Gastrocnemius medialis (tissue), 4 donors: Measurements from ENCODE around the gene TSPAN15. TPM values are rescaled to one million over a fixed set of nuclear protein-coding genes. Genes with fewer than 3 reads are reported as not detected.
"Not testable (repeated sequence)": the region's sequence is repeated elsewhere in the genome, so short reads cannot be mapped to it uniquely, and the experiment has no call there.

Source experiments
- ATAC-seq, 2 donors: fragments of 150-250 bp; one replicate each; pipeline ENCODE4 v1.9.1; 2016
- DNase-seq, 2 donors: peaks; one replicate each; pipeline ENCODE4 v3.0.0-alpha.2; 2019
- H3K27ac ChIP-seq, 4 donors: fragments of 200-600 bp; sonication (generic); 1 replicate in 1 of 4; 2 replicates in 3 of 4; pipeline ENCODE4 v1.5.1; 2016 to 2018; ENCODE audit warnings: mild to moderate bottlenecking in 2 of 4, moderate library complexity in 1 of 4
- H3K27me3 ChIP-seq, 3 donors: fragments of 200-600 bp; sonication (generic) in 2 of 3; 1 replicate in 1 of 3; 2 replicates in 2 of 3; pipeline versions ENCODE4 v1.5.1 to v1.6.0; 2016 to 2019; ENCODE audit warnings: mild to moderate bottlenecking in 1 of 3, moderate library complexity in 1 of 3
- H3K36me3 ChIP-seq, 2 donors: fragments of 200-600 bp; sonication (generic) in 1 of 2; one replicate each; pipeline ENCODE4 v1.5.1; 2017 to 2018
- H3K4me1 ChIP-seq, 2 donors: fragments of 200-600 bp; sonication (generic) in 1 of 2; one replicate each; pipeline ENCODE4 v1.5.1; 2016 to 2017; ENCODE audit warnings: mild to moderate bottlenecking in 2 of 2
- H3K4me3 ChIP-seq, 4 donors: fragments of 200-600 bp; sonication (generic) in 3 of 4; 1 replicate in 1 of 4; 2 replicates in 3 of 4; pipeline ENCODE4 v1.5.1; 2016 to 2019; ENCODE audit warnings: mild to moderate bottlenecking in 2 of 4
- H3K9me3 ChIP-seq, 3 donors: fragments of 200-600 bp; sonication (generic) in 2 of 3; 1 replicate in 1 of 3; 2 replicates in 2 of 3; pipeline ENCODE4 v1.5.1; 2016 to 2019
- CTCF ChIP-seq, 5 experiments: fragments of 450-650 bp in 3 of 5; fragments of 200-600 bp in 2 of 5; sonication (generic) in 2 of 5; IDR thresholded peaks in 4 of 5; conservative IDR thresholded peaks in 1 of 5; 1 replicate in 4 of 5; 2 replicates in 1 of 5; pipeline ENCODE4 v1.5.1; 2016 to 2019; ENCODE audit warnings: antibody characterized with exemption in 5 of 5, mild to moderate bottlenecking in 3 of 5, moderate library complexity in 3 of 5
- POLR2A ChIP-seq, 2 donors: fragments of 450-650 bp; IDR thresholded peaks; one replicate each; pipeline ENCODE4 v1.6.1; 2017; ENCODE audit warnings: antibody characterized with exemption in 2 of 2, mild to moderate bottlenecking in 2 of 2, moderate library complexity in 2 of 2
- in situ Hi-C, 4 donors: fragments of 200-750 bp; cut with MboI; loops; one replicate each; pipeline versions ENCODE4 v1.15.0 to v1.8.0; 2017; ENCODE audit warnings: low sequenced_read_pairs in 4 of 4
- intact Hi-C: fragments of 100-400 bp; cut with DNase I; formaldehyde crosslinking; loops from one replicate; pipeline ENCODE4 v1.15.1; 2023; ENCODE audit warnings: low total_unique reads
- total RNA-seq, 4 donors: library from RNA; depleted of rRNA; stranded (reverse); fragments of >200 nt; gene quantifications; one replicate each; pipeline versions ENCODE4 v1.1.0 to v1.2.3, GENCODE V29; 2016

Gene TSPAN15
- total RNA-seq, 4 donors from 2014 or later = 7.9 to 21.0 (median 11.8) TPM

- no peaks in the 10 kb centered on the region for H3K9me3 ChIP-seq
- no peaks in the 10 kb centered on the region for H3K27me3 ChIP-seq
- in situ Hi-C loops = no loop called here
- H3K4me1 ChIP-seq = no peaks in the 10 kb centered on the region
- TF ChIP-seq POLR2A (IDR thresholded peaks at IDR 0.05) = no peak
- no peak for TF ChIP-seq CTCF (IDR thresholded peaks at IDR 0.05 in 4 of 5, conservative IDR thresholded peaks at IDR 0.05 in 1 of 5)
- no peak for DNase-seq
- H3K4me3 ChIP-seq = no peak overlapping the region
- intact Hi-C loops = no loop called here
- H3K36me3 ChIP-seq = no peaks in the 10 kb centered on the region
- no peak for ATAC-seq
- no peak overlapping the region for H3K27ac ChIP-seq
These were observed 76.7 kb downstream of the TSPAN15 start for GRCh38 chr10:69527961-69528360.

GRCh38 chr10:69533658-69534057 lies 82.4 kb downstream of the TSPAN15 start:
- ATAC-seq (no peak), DNase-seq (no peak)
- Histone ChIP-seq H3K27ac (no peak overlapping the region), H3K36me3 (no peaks in the 10 kb centered on the region), H3K4me3 (no peak overlapping the region), H3K27me3 (no peaks in the 10 kb centered on the region), H3K4me1 (no peaks in the 10 kb centered on the region), H3K9me3 (no peaks in the 10 kb centered on the region)
- in situ Hi-C loops = no loop called here
- TF ChIP-seq POLR2A (IDR thresholded peaks at IDR 0.05) = no peak
- no peak for TF ChIP-seq CTCF (IDR thresholded peaks at IDR 0.05 in 4 of 5, conservative IDR thresholded peaks at IDR 0.05 in 1 of 5)
- intact Hi-C loops = no loop called here

GRCh38 chr10:69536521-69536920 lies 85.3 kb downstream of the TSPAN15 start:
- H3K9me3 ChIP-seq, intact Hi-C loops, H3K4me1 ChIP-seq, H3K36me3 ChIP-seq, H3K27me3 ChIP-seq, H3K27ac ChIP-seq, DNase-seq, in situ Hi-C loops, H3K4me3 ChIP-seq, ATAC-seq: not testable (repeated sequence)

- intact Hi-C loops (no loop called here), in situ Hi-C loops (no loop called here)
- ATAC-seq = no peak
These were observed 86.2 kb downstream of the TSPAN15 start for GRCh38 chr10:69537449-69537848.

GRCh38 chr10:69538461-69538860 lies 87.2 kb downstream of the TSPAN15 start:
- intact Hi-C loops = no loop called here
- in situ Hi-C loops = no loop called here
- no peak for ATAC-seq
- H3K4me1 ChIP-seq = no peaks in the 10 kb centered on the region
- DNase-seq = no peak
- no peaks in the 10 kb centered on the region for H3K27me3 ChIP-seq
- H3K36me3 ChIP-seq = no peaks in the 10 kb centered on the region
- H3K27ac ChIP-seq = no peak overlapping the region
- no peaks in the 10 kb centered on the region for H3K9me3 ChIP-seq
- TF ChIP-seq CTCF (IDR thresholded peaks at IDR 0.05 in 4 of 5, conservative IDR thresholded peaks at IDR 0.05 in 1 of 5) (no peak), POLR2A (IDR thresholded peaks at IDR 0.05) (no peak)
- no peak overlapping the region for H3K4me3 ChIP-seq

More at GRCh38 chr10:69537449-69537848, 86.2 kb downstream of the TSPAN15 start:
- H3K27me3 ChIP-seq = no peaks in the 10 kb centered on the region
- no peak overlapping the region for H3K27ac ChIP-seq
- DNase-seq = no peak
- no peak for TF ChIP-seq CTCF (IDR thresholded peaks at IDR 0.05 in 4 of 5, conservative IDR thresholded peaks at IDR 0.05 in 1 of 5)
- TF ChIP-seq POLR2A (IDR thresholded peaks at IDR 0.05) = no peak
- no peaks in the 10 kb centered on the region for H3K36me3 ChIP-seq
- no peaks in the 10 kb centered on the region for H3K9me3 ChIP-seq
- no peaks in the 10 kb centered on the region for H3K4me1 ChIP-seq
- H3K4me3 ChIP-seq = no peak overlapping the region
